HepG2 (cell line): ENCODE results near the gene STIMATE. TPM values are rescaled to one million over a fixed set of nuclear protein-coding genes. Genes with fewer than 3 reads are reported as not detected.
A peak's percentile ranks its signal among the peaks of the same experiment; 100 is the strongest.

Experiments used
- AHDC1 ChIP-seq: sonication (generic); formaldehyde crosslinking; IDR thresholded peaks from 2 replicates; pipeline ENCODE4 v1.5.1; 2020; ENCODE audit warnings: mild to moderate bottlenecking, missing genetic modification reagents, borderline replicate concordance
- FLYWCH1 ChIP-seq: sonication (generic); formaldehyde crosslinking; IDR thresholded peaks from 2 replicates; pipeline ENCODE4 v1.8.1; 2023; ENCODE audit warnings: mild to moderate bottlenecking, missing genetic modification reagents
- GZF1 ChIP-seq: sonication (generic); formaldehyde crosslinking; IDR thresholded peaks from 2 replicates; pipeline ENCODE4 v1.5.1; 2020; ENCODE audit warnings: mild to moderate bottlenecking, missing genetic modification reagents
- HHEX ChIP-seq: IDR thresholded peaks from 2 replicates; pipeline ENCODE4 v1.6.1; 2016; ENCODE audit warnings: control low read depth
- IRF1 ChIP-seq: sonication (generic); formaldehyde crosslinking; IDR thresholded peaks from 2 replicates; pipeline ENCODE4 v1.4.0; 2020; ENCODE audit warnings: low read depth, mild to moderate bottlenecking, missing genetic modification reagents
- MATR3 ChIP-seq: sonication (generic); formaldehyde crosslinking; IDR thresholded peaks from 2 replicates; pipeline ENCODE4 v1.4.0; 2020; ENCODE audit warnings: missing genetic modification reagents
- PCBP1 ChIP-seq: fragments of 200-400 bp; formaldehyde crosslinking; IDR thresholded peaks from 2 replicates; pipeline ENCODE4 v1.6.1; 2017; ENCODE audit warnings: mild to moderate bottlenecking, low read depth, low read length, borderline replicate concordance
- SMAD1 ChIP-seq: sonication (generic); formaldehyde crosslinking; IDR thresholded peaks from 2 replicates; pipeline ENCODE4 v1.4.0; 2020; ENCODE audit warnings: missing genetic modification reagents, low read depth, mild to moderate bottlenecking, borderline replicate concordance
- SP1 ChIP-seq, 2 experiments: fragments of 450-650 bp in 1 of 2; sonication (generic) in 1 of 2; formaldehyde crosslinking in 1 of 2; IDR thresholded peaks; 2 replicates each; pipeline versions ENCODE4 v1.4.0 to v1.6.1; 2016 to 2020; ENCODE audit warnings: missing genetic modification reagents in 1 of 2
- TAF15 ChIP-seq: fragments of 200-400 bp; formaldehyde crosslinking; IDR thresholded peaks from one replicate; pipeline ENCODE4 v1.6.1; 2018; ENCODE audit warnings: mild to moderate bottlenecking, low read depth, low read length; ENCODE audit not compliant: poor library complexity, severe bottlenecking
- TFAP4 ChIP-seq: sonication (generic); IDR thresholded peaks from 2 replicates; pipeline ENCODE4 v1.6.1; 2016; ENCODE audit warnings: low read depth, borderline replicate concordance
- TP53 ChIP-seq: sonication (generic); formaldehyde crosslinking; conservative IDR thresholded peaks from 2 replicates; pipeline ENCODE4 v1.4.0; 2020; ENCODE audit warnings: missing genetic modification reagents
- ZBTB14 ChIP-seq: sonication (generic); formaldehyde crosslinking; IDR thresholded peaks from 2 replicates; pipeline ENCODE4 v1.4.0; 2020; ENCODE audit warnings: missing genetic modification reagents
- ZBTB38 ChIP-seq: sonication (generic); formaldehyde crosslinking; IDR thresholded peaks from 2 replicates; pipeline ENCODE4 v1.5.1; 2020; ENCODE audit warnings: mild to moderate bottlenecking, missing genetic modification reagents
- ZFX ChIP-seq: sonication (generic); formaldehyde crosslinking; IDR thresholded peaks from 2 replicates; pipeline ENCODE4 v1.4.0; 2020; ENCODE audit warnings: mild to moderate bottlenecking, low read depth, missing genetic modification reagents, moderate library complexity
- ZNF18 ChIP-seq: sonication (generic); formaldehyde crosslinking; IDR thresholded peaks from 2 replicates; pipeline ENCODE4 v1.8.0; 2022; ENCODE audit warnings: mild to moderate bottlenecking, missing genetic modification reagents; ENCODE audit not compliant: insufficient replicate concordance
- ZNF207 ChIP-seq: fragments of 450-650 bp; IDR thresholded peaks from 2 replicates; pipeline ENCODE4 v1.6.1; 2016; ENCODE audit warnings: antibody characterized with exemption, borderline replicate concordance
- ZNF235 ChIP-seq: sonication (generic); formaldehyde crosslinking; IDR thresholded peaks from 2 replicates; pipeline ENCODE4 v1.8.1; 2023; ENCODE audit warnings: mild to moderate bottlenecking, missing genetic modification reagents, borderline replicate concordance
- ZNF605 ChIP-seq: sonication (generic); formaldehyde crosslinking; IDR thresholded peaks from 2 replicates; pipeline ENCODE4 v1.8.0; 2022; ENCODE audit warnings: mild to moderate bottlenecking, missing genetic modification reagents
- polyA plus RNA-seq, 8 experiments: library from polyadenylated mRNA; depleted of rRNA in 3 of 8; stranded (reverse) in 7 of 8; unstranded in 1 of 8; fragments of >200 nt; fragmentation: Illumina TruSeq in 4 of 8; extraction: Trizol in 4 of 8; gene quantifications; 2 replicates each; pipeline versions ENCODE4 v1.2.1 to v1.2.3, GENCODE V29; 2011 to 2016; ENCODE audit warnings: low read depth in 4 of 8, missing spikeins in 1 of 8, mixed read lengths in 1 of 8; ENCODE audit not compliant: insufficient read depth in 1 of 8
- total RNA-seq, 5 experiments: library from RNA; depleted of rRNA; stranded (reverse); fragments of >200 nt; fragmentation: Illumina TruSeq; extraction: Trizol; gene quantifications; 2 replicates each; pipeline ENCODE4 v1.2.3, GENCODE V29; 2016; ENCODE audit warnings: low read depth in 1 of 5

Gene STIMATE
- total and polyA plus RNA-seq, 2 of the 13 experiments (the other 11 are each of a cell fraction or from before 2014, with no cell fraction given): 5.7 to 11.7 TPM

GRCh38 chr3:52787246-52787645 is 110.1 kb downstream of the STIMATE start (continued):
- no peak for TF ChIP-seq FLYWCH1
- TF ChIP-seq ZNF605 (CRISPR knock-in tag): no peak
- no peak for TF ChIP-seq ZBTB14 (CRISPR knock-in tag)
- no peak for TF ChIP-seq ZNF207
- TF ChIP-seq ZNF18: no peak
- no peak for TF ChIP-seq TFAP4
- no peak; the same call in 1 of the 2 replicates for TF ChIP-seq ZFX (CRISPR knock-in tag)
- TF ChIP-seq MATR3 (CRISPR knock-in tag): no peak
- TF ChIP-seq GZF1 (CRISPR knock-in tag): no peak
- TF ChIP-seq PCBP1: no peak
- TF ChIP-seq IRF1 (CRISPR knock-in tag): no peak
- TF ChIP-seq HHEX (CRISPR knock-in tag): no peak
- TF ChIP-seq SMAD1 (CRISPR knock-in tag): no peak
- TF ChIP-seq SP1 (IDR thresholded peaks at IDR 0.05): no peak
- no peak for TF ChIP-seq SP1 (CRISPR knock-in tag; IDR thresholded peaks at IDR 0.05)
- TF ChIP-seq ZNF235 (CRISPR knock-in tag): no peak
- peak; percentile 35; the same call in 1 of the 2 replicates for TF ChIP-seq TP53 (CRISPR knock-in tag)
- peak; percentile 39; the same call in 1 of the 2 replicates for TF ChIP-seq ZBTB38 (CRISPR knock-in tag)
- no peak for TF ChIP-seq TAF15
- TF ChIP-seq AHDC1 (CRISPR knock-in tag): no peak
